ENCODE data around the gene FBXW2.
A peak's percentile ranks its signal among the peaks of the same experiment; 100 is the strongest.
"Not testable (repeated sequence)": the region's sequence is repeated elsewhere in the genome, so short reads cannot be mapped to it uniquely, and the experiment has no call there.

Gene FBXW2

GRCh38 chr9:120777229-120777628 is 16.0 kb downstream of the FBXW2 start:
- no peak for DNase-seq

GRCh38 chr9:120776788-120777187 is 16.4 kb downstream of the FBXW2 start:
- DNase-seq = no peak

- DNase-seq = no peak
Observed at GRCh38 chr9:120775859-120776258, 17.4 kb downstream of the FBXW2 start.

DNA sequence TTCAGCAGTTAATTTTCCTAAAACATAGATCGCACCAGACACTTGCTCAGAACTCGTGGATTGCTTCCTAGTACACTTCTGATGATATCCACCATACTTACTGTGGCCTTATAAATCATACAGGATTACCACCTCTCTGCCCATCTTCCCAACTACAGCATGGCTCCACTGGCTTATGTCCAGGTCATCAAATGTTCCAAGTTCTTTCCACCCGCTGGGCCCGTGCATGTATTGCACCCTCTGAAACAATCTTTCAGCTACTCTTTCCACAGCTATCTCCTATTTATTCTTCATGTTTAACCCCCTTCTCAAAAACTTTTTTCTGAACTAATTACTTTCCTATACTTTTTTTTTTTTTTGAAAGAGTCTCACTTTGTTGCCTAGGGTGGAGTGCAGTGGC is 18.5 kb downstream of the FBXW2 start:
- no peak for DNase-seq

DNA sequence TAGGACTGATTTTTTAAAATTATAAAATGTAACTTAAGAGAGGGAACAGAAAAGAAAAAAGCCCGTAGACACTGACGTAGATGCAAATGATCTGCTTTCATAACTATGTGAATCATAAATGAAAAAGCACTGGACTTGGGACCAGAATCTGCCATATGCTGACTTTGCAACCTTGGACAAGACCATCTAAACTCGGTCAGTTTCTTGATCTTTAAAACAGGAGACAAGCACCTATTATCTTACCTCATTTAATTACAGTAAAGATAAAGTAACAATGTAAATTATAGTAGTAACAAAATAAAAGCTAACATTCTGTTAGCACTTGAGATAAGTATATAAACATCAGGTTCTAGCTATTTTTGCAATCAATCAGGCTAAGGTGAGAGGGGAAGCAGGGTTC is 20.0 kb downstream of the FBXW2 start:
- DNase-seq = no peak

- no peak for DNase-seq
Observed at GRCh38 chr9:120770931-120771330, 22.3 kb downstream of the FBXW2 start.

GRCh38 chr9:120768886-120769285 is 24.3 kb downstream of the FBXW2 start:
- DNase-seq = no peak

GRCh38 chr9:120768247-120768646 is 25.0 kb downstream of the FBXW2 start:
- no peak for DNase-seq

DNA sequence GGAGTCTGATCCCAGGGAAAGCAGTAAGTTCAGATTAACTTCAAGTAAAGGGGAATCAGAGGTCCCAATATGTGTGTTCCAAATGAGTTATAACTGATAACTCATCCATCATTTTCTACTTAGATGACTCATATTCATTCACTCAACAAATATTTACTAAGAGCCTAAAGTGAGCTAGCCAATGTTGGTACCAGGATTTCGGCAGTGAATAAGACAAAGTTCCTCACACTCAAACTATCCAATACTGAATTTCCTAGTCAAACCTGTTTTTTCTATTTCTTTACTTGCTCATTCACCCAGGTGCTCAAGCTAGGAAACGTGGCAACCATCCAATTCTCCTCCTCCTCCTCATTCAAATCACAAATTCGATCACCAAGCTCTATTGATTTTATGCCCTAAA is 25.8 kb downstream of the FBXW2 start:
- no peak for DNase-seq

DNA sequence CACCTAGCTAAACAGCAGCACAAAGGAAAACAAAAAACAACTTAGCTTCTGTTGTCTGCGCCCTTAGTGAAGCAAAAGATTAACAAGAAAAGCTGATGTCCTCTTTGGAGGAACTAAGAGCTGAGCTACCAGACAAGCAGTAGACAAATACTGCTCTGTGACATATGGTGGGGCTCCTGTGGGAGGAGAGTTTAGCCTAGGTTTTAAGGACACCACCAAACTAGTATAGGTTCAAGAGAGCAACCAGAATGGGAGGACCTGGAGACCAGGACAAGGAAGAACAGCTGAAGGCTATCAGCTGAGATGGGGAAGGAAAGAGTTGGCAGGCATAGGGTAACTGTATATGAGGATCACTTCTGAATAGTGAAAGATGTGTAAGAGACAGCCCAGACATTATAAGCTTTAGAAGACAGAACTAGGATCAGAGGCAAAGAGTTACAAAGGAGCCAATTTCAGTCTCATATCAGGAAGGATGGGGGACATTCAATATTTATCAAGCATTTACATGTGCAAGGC is 27.2 kb downstream of the FBXW2 start:
- DNase-seq = no peak

DNA sequence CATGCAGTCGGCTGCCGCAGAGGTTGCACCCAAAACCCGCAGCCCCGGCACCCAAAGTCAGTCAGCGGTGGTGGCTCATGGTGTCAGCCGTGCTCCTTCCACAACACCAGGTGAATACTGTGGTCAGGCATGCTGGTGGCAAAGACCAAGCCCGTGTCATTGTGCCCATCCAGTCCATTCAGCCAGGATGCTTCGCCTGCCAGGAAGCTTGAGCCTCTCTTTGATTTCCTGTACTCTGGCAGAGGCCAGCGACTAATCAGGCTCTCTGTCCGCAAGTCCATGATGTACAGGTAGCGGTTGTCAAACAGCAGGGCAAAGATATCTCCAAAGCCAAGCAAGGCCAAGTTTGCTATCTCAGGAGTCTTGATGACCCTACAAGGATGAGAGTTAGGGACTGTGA is 28.7 kb downstream of the FBXW2 start:
- no peak for DNase-seq

GRCh38 chr9:120761006-120761405 is 32.2 kb downstream of the FBXW2 start:
- DNase-seq = no peak

DNA sequence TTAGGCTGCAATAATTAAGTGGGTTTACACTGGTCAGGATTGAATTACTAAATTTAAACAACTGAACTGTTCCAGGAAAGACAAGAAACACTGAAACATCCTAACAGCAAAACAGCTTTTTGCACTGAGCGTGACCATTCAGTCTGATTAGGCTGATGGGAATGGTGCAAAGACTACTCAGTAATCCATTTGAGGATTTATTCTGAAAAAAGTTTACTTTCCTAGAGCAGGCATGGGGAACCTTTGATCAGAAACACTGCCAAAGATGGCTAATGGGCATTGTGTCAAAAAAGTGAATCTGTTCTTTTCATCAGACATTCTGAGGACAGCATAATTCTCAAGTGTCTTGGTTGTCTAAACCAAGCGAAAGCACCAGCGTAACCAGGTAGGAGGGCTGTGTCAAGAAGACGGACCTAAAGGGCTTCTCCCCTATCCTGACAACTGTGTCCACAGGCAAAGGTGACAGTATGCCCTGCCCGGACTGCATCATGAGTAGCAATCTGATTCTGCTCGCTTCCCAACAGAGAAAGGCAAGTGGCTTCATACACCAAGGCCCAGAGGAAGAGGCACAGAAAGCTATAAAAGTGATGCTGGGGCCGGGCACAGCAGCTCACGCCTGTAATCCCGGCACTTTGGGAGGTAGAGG is 33.3 kb downstream of the FBXW2 start:
- DNase-seq = no peak

DNA sequence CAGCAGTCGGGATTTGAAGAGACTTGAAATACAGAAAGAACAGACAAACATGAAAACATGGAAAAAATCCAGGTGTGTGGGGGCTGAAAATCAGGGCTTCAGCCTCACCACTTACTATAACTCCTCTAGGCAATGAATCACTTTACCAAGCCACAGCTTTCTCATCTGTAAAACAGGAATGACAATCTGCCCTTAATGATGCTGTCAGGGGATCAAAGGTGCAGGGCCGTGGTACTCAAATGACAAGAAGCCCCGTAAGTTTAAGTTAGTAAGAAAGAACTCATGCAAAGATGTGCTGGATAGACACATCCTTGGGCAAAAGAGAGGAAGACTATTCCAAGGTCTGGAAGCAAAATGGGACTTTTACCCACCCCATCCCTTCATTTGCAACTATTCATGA is 34.7 kb downstream of the FBXW2 start:
- DNase-seq = no peak

DNA sequence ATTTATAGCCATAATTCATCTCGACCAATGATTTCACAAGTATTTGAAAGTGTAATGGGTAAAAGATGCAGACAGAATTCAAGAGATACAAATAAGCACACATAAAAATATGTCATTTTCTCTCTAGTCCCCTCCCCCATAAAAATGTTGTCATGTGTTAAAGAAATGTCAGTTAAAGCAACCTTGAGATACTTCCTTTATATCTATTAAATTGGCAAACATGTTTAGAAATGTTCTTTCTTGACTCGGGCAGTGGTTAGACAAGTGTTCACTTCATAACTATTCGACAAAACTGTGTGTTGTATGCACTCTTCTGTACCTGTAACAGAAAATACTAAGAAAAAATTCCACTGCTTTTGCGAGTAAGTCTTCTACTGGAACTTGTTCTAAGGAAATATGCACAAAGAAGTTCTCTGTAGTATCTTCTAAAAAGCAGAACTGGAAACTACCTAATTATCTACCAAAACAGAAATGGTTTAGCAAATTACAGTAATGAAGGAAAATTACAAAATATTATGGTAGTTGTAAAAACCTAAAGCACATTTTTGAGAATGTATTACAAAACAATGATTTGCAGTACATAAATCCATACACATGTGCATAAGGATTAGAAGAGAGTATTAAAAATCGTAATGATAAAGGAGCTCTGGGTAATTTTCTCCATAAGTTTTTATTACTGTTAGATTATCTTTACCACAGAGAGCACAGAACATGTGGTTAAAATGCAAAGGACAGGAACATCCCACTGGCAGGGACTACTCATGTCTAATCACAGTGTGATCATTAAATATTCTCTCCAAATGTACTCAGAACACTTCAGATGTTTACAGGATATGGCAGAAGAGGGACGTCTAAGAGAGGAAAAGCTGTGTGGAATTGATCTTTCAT is 35.9 kb downstream of the FBXW2 start:
- peak; percentile 64 for DNase-seq

- DNase-seq = no peak
Observed at GRCh38 chr9:120756531-120756930, 36.7 kb downstream of the FBXW2 start.

DNA sequence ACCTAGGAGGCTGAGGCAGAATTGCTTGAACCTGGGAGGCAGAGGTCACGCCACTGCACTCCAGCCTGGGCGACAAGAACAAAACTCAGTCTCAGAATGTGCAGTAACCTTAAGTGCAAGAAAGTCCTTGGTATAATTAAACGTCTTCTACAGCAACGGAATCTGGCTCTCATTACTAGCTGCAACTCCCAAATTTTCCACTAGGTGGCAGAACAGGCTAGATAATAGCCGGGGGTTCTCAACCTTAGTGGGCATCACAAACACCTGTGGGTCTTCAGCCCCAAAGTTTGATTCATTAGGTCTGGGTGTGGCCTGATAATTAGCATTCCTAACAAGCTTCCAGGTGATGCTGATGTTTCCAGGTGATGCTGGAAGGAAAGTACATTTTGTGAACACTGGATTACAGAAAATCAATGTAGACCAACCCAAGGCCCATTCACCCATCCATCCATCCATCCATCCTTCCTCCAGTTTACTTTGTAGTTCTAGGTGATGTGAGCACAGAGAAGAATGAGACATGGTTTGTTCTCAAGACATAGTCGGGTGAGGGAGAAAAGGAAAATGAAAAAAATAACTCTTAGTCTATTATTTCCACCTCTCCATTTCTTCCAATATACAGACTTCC is 37.3 kb downstream of the FBXW2 start:
- peak; percentile 82 for DNase-seq

- DNase-seq = no peak
Observed at GRCh38 chr9:120755044-120755443, 38.2 kb downstream of the FBXW2 start.

DNA sequence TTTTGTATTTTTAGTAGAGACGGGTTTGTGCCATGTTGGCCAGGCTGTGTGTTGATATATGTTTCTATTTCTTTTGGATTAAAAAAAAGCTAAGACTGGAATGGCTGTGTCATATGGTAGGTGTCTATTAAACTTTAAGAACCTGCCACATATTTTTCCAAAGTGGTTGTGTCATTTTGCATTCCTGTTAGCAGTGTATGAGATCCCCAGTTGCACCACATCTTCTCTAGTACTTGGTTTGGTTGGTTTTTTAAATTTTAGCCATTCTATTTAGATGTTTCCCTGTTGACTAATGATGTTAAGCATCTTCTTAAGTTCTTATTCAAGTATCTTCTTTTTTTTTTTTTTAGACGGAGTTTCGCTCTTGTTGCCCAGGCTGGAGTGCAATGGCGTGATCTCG is 42.8 kb downstream of the FBXW2 start:
- DNase-seq = no peak

- not testable (repeated sequence) for DNase-seq
Observed at GRCh38 chr9:120746366-120746765, 46.9 kb downstream of the FBXW2 start.

- no peak for DNase-seq
Observed at GRCh38 chr9:120745278-120745677, 47.9 kb downstream of the FBXW2 start.

DNA sequence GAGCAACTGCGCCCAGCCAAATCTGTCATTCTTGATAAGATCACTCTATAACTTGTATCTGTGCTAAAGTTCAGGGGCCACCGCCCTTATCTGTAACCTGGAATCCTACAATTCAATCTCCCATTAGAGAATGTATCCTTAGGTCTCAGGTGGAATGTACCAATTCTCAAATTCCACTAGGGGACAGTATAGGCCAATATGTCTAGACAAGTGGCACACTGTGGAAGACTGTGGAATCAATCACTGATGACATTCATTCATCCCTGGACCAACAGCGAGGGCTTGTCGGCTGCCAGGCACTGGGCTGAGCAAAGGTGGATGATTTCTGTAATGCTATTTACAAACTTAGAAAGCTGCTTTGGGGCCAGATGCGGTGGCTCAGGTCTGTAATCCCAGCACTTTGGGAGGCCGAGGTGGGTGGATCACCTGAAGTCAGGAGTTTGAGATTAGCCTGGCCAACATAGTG is 50.2 kb downstream of the FBXW2 start:
- DNase-seq = peak; percentile 59

DNA sequence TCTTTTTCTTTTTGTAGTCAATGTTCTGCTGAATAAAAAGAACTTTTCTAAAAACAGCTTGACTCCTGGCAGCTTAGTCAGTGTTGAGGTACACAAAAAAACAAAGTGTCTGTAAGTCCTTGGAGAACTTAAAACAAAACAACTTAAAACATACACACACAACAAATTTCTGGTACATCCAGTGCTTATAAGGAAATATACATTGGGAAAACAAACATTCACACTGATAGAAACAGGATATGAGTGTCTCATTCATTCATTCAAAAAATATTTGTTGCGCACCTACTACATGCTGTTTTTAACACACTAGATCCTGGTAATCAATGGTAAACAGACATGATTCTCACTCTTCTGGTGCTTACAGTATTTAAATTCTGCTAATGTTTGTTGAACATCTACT is 51.5 kb downstream of the FBXW2 start:
- no peak for DNase-seq

- DNase-seq = no peak
Observed at GRCh38 chr9:120741191-120741590, 52.0 kb downstream of the FBXW2 start.
